ENCODE data around the gene GRIK1. TPM values are rescaled to one million over a fixed set of nuclear protein-coding genes. Genes with fewer than 3 reads are reported as not detected.

The GRIK1 gene
- polyA plus RNA-seq, 3 donors: not detected

GRCh38 chr21:29642551-29643245 lies 297.1 kb downstream of the GRIK1 start:
- Histone ChIP-seq H3K4me2 (replicated peaks; ENCODE audit: extremely low read depth, low read length, poor library complexity, severe bottlenecking) (no peak overlapping the region), H3K79me2 (ENCODE audit: insufficient read depth, low read length) (no peaks in the 10 kb centered on the region), H2AFZ (ENCODE audit: insufficient read depth, low read depth, low read length, poor library complexity, severe bottlenecking) (no peak overlapping the region), H3K9ac (ENCODE audit: insufficient read depth, low read length, poor library complexity, severe bottlenecking) (no peak overlapping the region), H3K4me1 (ENCODE audit: control insufficient read depth in 1 of 2, insufficient read depth in 2 of 2, low read length in 2 of 2) (peaks cover 31 to 45% of the 10 kb centered on the region in 2 donors), H3K9me3 (replicated peaks in 1 of 2; ENCODE audit: control insufficient read depth in 1 of 2, insufficient read depth in 1 of 2, low read length in 2 of 2) (peaks cover 4 to 6% of the 10 kb centered on the region in 2 donors), H3K36me3 (replicated peaks in 1 of 2; ENCODE audit: control insufficient read depth in 1 of 2, insufficient read depth in 2 of 2, low read length in 2 of 2) (no peaks in the 10 kb centered on the region), H3K27me3 (ENCODE audit: control insufficient read depth in 2 of 2, insufficient read depth in 2 of 2, low read length in 2 of 2) (no peaks in the 10 kb centered on the region), H3K27ac (ENCODE audit: low read depth in 1 of 2, low read length in 2 of 2) (no peak overlapping the region), H4K20me1 (ENCODE audit: insufficient read depth, low read length) (no peaks in the 10 kb centered on the region), H3K4me3 (replicated peaks in 1 of 3; ENCODE audit: low read depth in 2 of 3, low read length in 3 of 3) (no peak overlapping the region)
- no peak for TF ChIP-seq CTCF (IDR thresholded peaks at IDR 0.05)
- intact Hi-C loops (cut with micrococcal nuclease): no loop called here
- H3K27ac Mint-ChIP-seq: no peak overlapping the region
- WGBS (ENCODE audit: insufficient coverage): 98% methylated on average over 9 of the region's 10 CpGs
- no peaks in the 10 kb centered on the region for H3K27me3 Mint-ChIP-seq (ENCODE audit: low read depth in 3 of 3)
- peaks cover 39% of the 10 kb centered on the region for H3K4me1 Mint-ChIP-seq
- peaks cover 0 to 11% (median 8%) of the 10 kb centered on the region in 7 donors for H3K9me3 Mint-ChIP-seq
- no peak overlapping the region for H3K4me3 Mint-ChIP-seq
- peaks cover 6 to 10% of the 10 kb centered on the region in 2 donors for H3K36me3 Mint-ChIP-seq
- no peak for DNase-seq

- Mint-ChIP-seq H3K4me1 (peaks cover 35% of the 10 kb centered on the region), H3K9me3 (peaks cover 0 to 18% (median 12%) of the 10 kb centered on the region in 7 donors), H3K27ac (peak overlapping the region in 4 of 7 donors; percentile 18 to 94 (median 48)), H3K36me3 (peaks cover 6 to 10% of the 10 kb centered on the region in 2 donors), H3K4me3 (no peak overlapping the region), H3K27me3 (ENCODE audit: low read depth in 3 of 3) (no peaks in the 10 kb centered on the region)
- H3K27ac ChIP-seq (ENCODE audit: low read depth in 1 of 2, low read length in 2 of 2): peak overlapping the region in 1 of 2 donors; percentile 93
- H3K9ac ChIP-seq (ENCODE audit: insufficient read depth, low read length, poor library complexity, severe bottlenecking): no peak overlapping the region
- no peaks in the 10 kb centered on the region for H3K27me3 ChIP-seq (ENCODE audit: control insufficient read depth in 2 of 2, insufficient read depth in 2 of 2, low read length in 2 of 2)
- H2AFZ ChIP-seq (ENCODE audit: insufficient read depth, low read depth, low read length, poor library complexity, severe bottlenecking): no peak overlapping the region
- WGBS (ENCODE audit: insufficient coverage): no CpG with 5 or more reads among the region's 7 CpGs
- peaks cover 11% of the 10 kb centered on the region in 2 donors for H3K9me3 ChIP-seq (replicated peaks in 1 of 2; ENCODE audit: control insufficient read depth in 1 of 2, insufficient read depth in 1 of 2, low read length in 2 of 2)
- no peaks in the 10 kb centered on the region for H4K20me1 ChIP-seq (ENCODE audit: insufficient read depth, low read length)
- no peaks in the 10 kb centered on the region for H3K79me2 ChIP-seq (ENCODE audit: insufficient read depth, low read length)
- intact Hi-C loops (cut with micrococcal nuclease): loop anchor here in 1 of 2 donors (2.0 kb wide), 1 partner anchor 15 kb away; no protein-coding TSS in a partner anchor
- no peaks in the 10 kb centered on the region for H3K36me3 ChIP-seq (replicated peaks in 1 of 2; ENCODE audit: control insufficient read depth in 1 of 2, insufficient read depth in 2 of 2, low read length in 2 of 2)
- H3K4me2 ChIP-seq (replicated peaks; ENCODE audit: extremely low read depth, low read length, poor library complexity, severe bottlenecking): no peak overlapping the region
- peaks cover 31 to 44% of the 10 kb centered on the region in 2 donors for H3K4me1 ChIP-seq (ENCODE audit: control insufficient read depth in 1 of 2, insufficient read depth in 2 of 2, low read length in 2 of 2)
- TF ChIP-seq CTCF (IDR thresholded peaks at IDR 0.05): no peak
- H3K4me3 ChIP-seq (replicated peaks in 1 of 3; ENCODE audit: low read depth in 2 of 3, low read length in 3 of 3): no peak overlapping the region
- no peak for DNase-seq
Measured at GRCh38 chr21:29641635-29642550, 297.9 kb downstream of the GRIK1 start.
